PFSK-1 (cell line): ENCODE results near the gene ZSWIM2.

Experiments
- FOXP2 ChIP-seq: optimal IDR thresholded peaks from 2 replicates; pipeline ENCODE3; 2011; ENCODE audit warnings: borderline replicate concordance, control low read depth, inconsistent platforms; ENCODE audit not compliant: insufficient read depth; ENCODE audit errors: extremely low read length, extremely low read depth
- POLR2AphosphoS5 ChIP-seq: IDR thresholded peaks from 2 replicates; pipeline ENCODE4 v1.6.1; 2012; ENCODE audit warnings: low read depth, mild to moderate bottlenecking, control low read depth, low read length, moderate library complexity
- REST ChIP-seq, 2 experiments: IDR thresholded peaks; 2 replicates each; pipeline versions ENCODE4 v1.6.1 to v1.8.0; 2011 to 2012; ENCODE audit warnings: low read depth in 2 of 2, low read length in 2 of 2, control low read depth in 1 of 2, inconsistent platforms in 1 of 2, mild to moderate bottlenecking in 1 of 2, moderate library complexity in 1 of 2; ENCODE audit not compliant: insufficient read depth in 1 of 2

DNA sequence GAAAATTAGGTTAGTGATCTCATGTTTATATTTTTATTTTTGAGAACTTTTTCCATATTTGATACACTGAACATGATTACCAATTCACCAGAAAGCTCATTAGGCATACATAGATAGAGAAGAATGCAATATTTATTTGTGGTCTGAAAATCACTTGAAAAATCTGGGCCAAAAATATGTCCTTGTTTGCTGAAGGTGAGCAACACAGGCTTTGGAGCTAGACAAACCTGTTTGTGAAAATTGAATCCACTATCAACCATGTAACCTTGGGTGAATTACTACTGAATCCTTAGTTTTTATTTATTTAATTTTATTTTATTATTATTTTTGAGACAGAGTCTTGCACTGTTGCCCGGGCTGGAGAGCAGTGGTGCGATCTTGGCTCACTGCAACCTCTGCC is 46.5 kb upstream of the ZSWIM2 start:
- TF ChIP-seq POLR2AphosphoS5 (no peak), REST (IDR thresholded peaks at IDR 0.05; ENCODE audit: insufficient read depth in 1 of 2, low read depth in 2 of 2, low read length in 2 of 2) (no peak), FOXP2 (no peak)
